Measurements from ENCODE around the gene MCHR2.
"Not testable (repeated sequence)": the region's sequence is repeated elsewhere in the genome, so short reads cannot be mapped to it uniquely, and the experiment has no call there.

The MCHR2 gene
- total RNA-seq = 0 reads per million in 3 donors

DNA sequence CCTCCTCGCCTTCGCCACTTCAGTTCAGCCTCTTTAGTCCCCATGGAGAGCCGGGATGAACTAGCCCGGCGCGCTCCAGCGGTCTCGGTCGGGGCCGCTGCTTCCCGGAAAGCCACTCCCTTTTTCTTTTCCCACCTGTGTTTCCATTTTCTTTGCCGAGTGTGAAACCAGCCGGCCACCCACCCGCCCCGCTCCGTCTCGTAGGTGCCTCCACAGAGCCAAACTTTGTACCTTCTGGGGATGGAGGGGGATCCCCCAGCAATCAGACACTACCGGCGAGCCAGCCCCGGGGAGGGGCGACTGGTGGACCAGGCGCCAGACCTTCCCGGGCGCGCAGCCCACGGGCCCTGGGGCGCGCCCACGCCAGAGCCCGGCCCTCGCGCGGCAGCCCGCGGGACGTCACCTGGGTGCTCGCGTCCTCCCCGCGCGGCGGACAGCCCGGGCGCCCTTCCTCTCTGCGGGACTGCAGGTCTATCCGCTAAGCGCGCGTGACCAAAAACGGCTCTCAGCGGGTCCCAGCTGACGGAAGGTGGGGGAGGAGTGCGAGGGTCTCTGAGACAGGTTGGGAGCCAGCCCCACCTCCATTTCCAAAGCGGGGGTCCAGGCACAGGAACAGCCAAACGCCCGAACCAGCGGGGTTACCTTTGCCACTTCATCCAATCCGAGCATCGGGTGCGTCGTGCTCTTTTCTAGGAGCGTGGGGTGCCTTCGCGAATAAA lies at the start of gene MCHR2:
TSS of gene MCHR2 (minus strand) at position 691 of the 719 bp plus-strand sequence. CDS start 38,076 bp downstream, outside the sequence.
- H3K27me3 ChIP-seq (replicated peaks; ENCODE audit: control insufficient read depth, insufficient read depth, low read length, poor library complexity, severe bottlenecking) = peaks cover 3% of the 10 kb centered on the region
- no peak for DNase-seq

DNA sequence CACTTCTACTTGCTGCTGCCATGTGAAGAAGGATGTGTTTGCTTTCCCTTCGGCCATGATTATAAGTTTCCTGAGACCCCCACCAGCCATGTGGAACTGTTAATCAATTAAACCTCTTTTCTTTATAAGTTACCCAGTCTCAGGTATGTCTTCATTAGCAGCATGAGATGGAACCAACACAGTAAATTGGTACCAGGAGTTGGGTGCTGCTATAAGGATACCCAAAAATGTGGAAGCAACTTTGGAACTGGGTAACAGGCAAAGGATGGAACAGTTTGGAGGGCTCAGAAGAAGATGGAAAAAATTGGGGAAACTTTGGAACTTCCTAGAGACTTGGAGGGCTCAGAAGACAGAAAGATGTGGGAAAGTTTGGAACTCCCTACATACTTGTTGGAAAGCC lies 44.5 kb upstream of the MCHR2 start:
- H3K4me1 ChIP-seq (ENCODE audit: control insufficient read depth, insufficient read depth, low read length, poor library complexity, severe bottlenecking); H3K27me3 ChIP-seq (replicated peaks; ENCODE audit: control insufficient read depth, insufficient read depth, low read length, poor library complexity, severe bottlenecking); H3K9me3 ChIP-seq (ENCODE audit: control insufficient read depth, low read length); DNase-seq; H3K27ac ChIP-seq (ENCODE audit: insufficient read depth, low read length, poor library complexity, severe bottlenecking); H3K4me3 ChIP-seq (ENCODE audit: insufficient read depth, low read depth, low read length, poor library complexity, severe bottlenecking); H3K36me3 ChIP-seq (ENCODE audit: control insufficient read depth, insufficient read depth, low read length): not testable (repeated sequence)

More for the DNA sequence above, at the start of gene MCHR2:
- no peaks in the 10 kb centered on the region for H3K4me1 ChIP-seq (ENCODE audit: control insufficient read depth, insufficient read depth, low read length, poor library complexity, severe bottlenecking)
- H3K9me3 ChIP-seq (ENCODE audit: control insufficient read depth, low read length) = no peaks in the 10 kb centered on the region
- H3K4me3 ChIP-seq (ENCODE audit: insufficient read depth, low read depth, low read length, poor library complexity, severe bottlenecking) = no peak within 1 kb of the TSS
- no peaks in the 10 kb centered on the region for H3K36me3 ChIP-seq (ENCODE audit: control insufficient read depth, insufficient read depth, low read length)
- H3K27ac ChIP-seq (ENCODE audit: insufficient read depth, low read length, poor library complexity, severe bottlenecking) = no peak within 1 kb of the TSS

DNA sequence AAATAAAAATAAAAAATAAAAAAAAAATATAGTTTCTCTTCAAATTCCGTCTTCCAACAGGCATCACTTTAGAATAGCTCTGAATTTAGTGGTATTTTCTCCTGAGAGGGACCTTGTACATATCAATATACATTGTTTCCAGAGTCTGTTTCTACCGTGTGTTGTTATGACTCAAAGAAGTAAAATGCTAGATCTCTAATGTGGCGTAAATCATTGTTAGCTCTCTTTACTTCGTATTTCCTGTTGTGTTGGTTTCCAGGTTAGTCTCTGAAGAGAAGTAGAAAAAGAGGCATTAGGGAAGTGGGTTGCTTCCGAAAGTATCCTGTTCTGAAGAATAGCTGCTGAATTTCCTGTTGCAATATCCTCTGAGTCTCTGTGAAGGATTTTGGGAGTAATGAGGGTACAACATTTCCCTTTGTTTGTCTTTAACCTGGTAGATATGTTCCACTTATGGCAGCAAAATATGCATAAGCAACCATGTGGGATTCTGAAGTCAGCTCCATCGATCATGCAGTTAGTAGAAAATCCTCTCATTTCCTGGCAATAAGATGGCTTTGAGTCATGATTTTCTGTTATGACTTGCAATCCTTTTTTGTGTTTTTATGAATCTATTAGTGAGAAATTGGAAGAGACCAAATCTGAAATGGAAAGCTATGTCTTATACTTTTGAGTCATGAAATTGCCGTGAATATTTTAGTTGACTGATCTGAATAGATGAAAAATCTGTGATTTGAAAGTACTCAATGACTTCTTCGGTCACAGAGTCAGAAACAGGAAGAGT lies 42.0 kb upstream of the MCHR2 start:
- DNase-seq = no peak
- no peaks in the 10 kb centered on the region for H3K9me3 ChIP-seq (ENCODE audit: control insufficient read depth, low read length)
- no peak overlapping the region for H3K27ac ChIP-seq (ENCODE audit: insufficient read depth, low read length, poor library complexity, severe bottlenecking)
- H3K27me3 ChIP-seq (replicated peaks; ENCODE audit: control insufficient read depth, insufficient read depth, low read length, poor library complexity, severe bottlenecking) = no peaks in the 10 kb centered on the region
- no peaks in the 10 kb centered on the region for H3K4me1 ChIP-seq (ENCODE audit: control insufficient read depth, insufficient read depth, low read length, poor library complexity, severe bottlenecking)
- no peak overlapping the region for H3K4me3 ChIP-seq (ENCODE audit: insufficient read depth, low read depth, low read length, poor library complexity, severe bottlenecking)
- H3K36me3 ChIP-seq (ENCODE audit: control insufficient read depth, insufficient read depth, low read length) = no peaks in the 10 kb centered on the region

GRCh38 chr6:100023798-100024197 lies 29.8 kb upstream of the MCHR2 start:
- no peaks in the 10 kb centered on the region for H3K4me1 ChIP-seq (ENCODE audit: control insufficient read depth, insufficient read depth, low read length, poor library complexity, severe bottlenecking)
- no peaks in the 10 kb centered on the region for H3K36me3 ChIP-seq (ENCODE audit: control insufficient read depth, insufficient read depth, low read length)
- H3K9me3 ChIP-seq (ENCODE audit: control insufficient read depth, low read length) = no peaks in the 10 kb centered on the region
- no peaks in the 10 kb centered on the region for H3K27me3 ChIP-seq (replicated peaks; ENCODE audit: control insufficient read depth, insufficient read depth, low read length, poor library complexity, severe bottlenecking)
- no peak for DNase-seq
- H3K27ac ChIP-seq (ENCODE audit: insufficient read depth, low read length, poor library complexity, severe bottlenecking) = no peak overlapping the region
- no peak overlapping the region for H3K4me3 ChIP-seq (ENCODE audit: insufficient read depth, low read depth, low read length, poor library complexity, severe bottlenecking)

DNA sequence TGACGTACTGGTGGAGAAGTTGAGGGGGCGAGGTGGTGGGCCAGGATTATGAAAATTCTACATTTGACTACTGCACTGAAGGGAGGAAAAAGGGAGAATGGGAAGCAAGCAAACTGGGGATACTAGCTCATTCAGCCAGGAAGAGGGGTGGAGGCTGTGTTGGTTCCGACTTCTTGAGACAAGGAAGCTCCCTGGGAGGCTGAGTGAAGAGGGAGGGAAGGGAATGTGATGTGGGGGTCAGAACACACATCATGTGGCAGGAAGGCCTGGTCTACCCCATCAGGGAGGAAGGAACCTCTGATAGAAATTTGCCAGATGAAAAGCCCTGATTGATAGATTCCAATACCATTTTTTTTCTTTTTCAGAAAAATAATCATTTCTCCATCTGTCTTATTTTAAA lies 28.8 kb upstream of the MCHR2 start:
- H3K4me3 ChIP-seq (ENCODE audit: insufficient read depth, low read depth, low read length, poor library complexity, severe bottlenecking) = no peak overlapping the region
- no peaks in the 10 kb centered on the region for H3K27me3 ChIP-seq (replicated peaks; ENCODE audit: control insufficient read depth, insufficient read depth, low read length, poor library complexity, severe bottlenecking)
- H3K27ac ChIP-seq (ENCODE audit: insufficient read depth, low read length, poor library complexity, severe bottlenecking) = no peak overlapping the region
- no peaks in the 10 kb centered on the region for H3K4me1 ChIP-seq (ENCODE audit: control insufficient read depth, insufficient read depth, low read length, poor library complexity, severe bottlenecking)
- no peak for DNase-seq
- H3K9me3 ChIP-seq (ENCODE audit: control insufficient read depth, low read length) = no peaks in the 10 kb centered on the region
- H3K36me3 ChIP-seq (ENCODE audit: control insufficient read depth, insufficient read depth, low read length) = no peaks in the 10 kb centered on the region

DNA sequence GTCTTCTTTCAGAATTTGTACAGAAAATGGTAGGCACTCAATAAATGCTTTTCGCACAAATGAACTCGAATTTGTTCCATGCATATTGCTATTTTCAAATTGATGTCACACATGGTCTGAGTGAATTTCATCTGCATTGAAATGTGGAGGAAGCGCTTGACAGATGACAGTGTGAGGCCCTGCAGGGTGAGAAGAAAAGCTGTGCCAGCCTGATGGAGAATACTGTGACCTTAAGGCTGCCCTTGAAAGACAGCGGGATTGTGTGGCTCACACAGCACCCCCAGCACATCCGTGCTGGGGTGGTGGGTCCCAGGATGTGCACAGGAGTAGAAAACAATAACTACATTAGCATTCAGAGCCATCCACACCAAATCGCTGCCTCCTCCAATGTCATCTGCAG lies 14.8 kb upstream of the MCHR2 start:
- H3K9me3 ChIP-seq (ENCODE audit: control insufficient read depth, low read length) = no peaks in the 10 kb centered on the region
- no peaks in the 10 kb centered on the region for H3K27me3 ChIP-seq (replicated peaks; ENCODE audit: control insufficient read depth, insufficient read depth, low read length, poor library complexity, severe bottlenecking)
- no peaks in the 10 kb centered on the region for H3K36me3 ChIP-seq (ENCODE audit: control insufficient read depth, insufficient read depth, low read length)
- no peak for DNase-seq
- H3K4me1 ChIP-seq (ENCODE audit: control insufficient read depth, insufficient read depth, low read length, poor library complexity, severe bottlenecking) = no peaks in the 10 kb centered on the region
- no peak overlapping the region for H3K27ac ChIP-seq (ENCODE audit: insufficient read depth, low read length, poor library complexity, severe bottlenecking)
- no peak overlapping the region for H3K4me3 ChIP-seq (ENCODE audit: insufficient read depth, low read depth, low read length, poor library complexity, severe bottlenecking)

DNA sequence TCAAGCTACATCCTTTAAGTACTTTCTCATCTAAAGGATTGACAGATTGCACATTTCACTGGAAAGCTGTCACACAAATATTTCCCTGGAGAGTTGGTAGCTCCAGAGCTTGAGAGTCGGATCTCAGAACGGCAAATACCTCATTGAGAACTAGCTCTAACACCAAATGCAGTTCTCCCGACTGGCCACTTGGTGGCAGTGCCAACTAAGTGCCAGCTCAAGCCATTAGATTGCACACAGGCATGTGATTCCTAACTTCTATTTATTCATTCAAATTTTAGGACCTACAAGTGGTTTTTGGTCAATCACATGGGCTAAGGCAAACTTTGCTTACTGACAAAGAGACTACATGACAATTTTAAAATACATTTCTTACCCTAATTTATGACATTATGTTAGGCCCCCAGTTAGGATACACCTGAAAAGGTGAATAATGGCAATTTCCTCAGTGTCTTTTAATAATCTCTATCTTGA lies 7.9 kb upstream of the MCHR2 start:
- no peaks in the 10 kb centered on the region for H3K9me3 ChIP-seq (ENCODE audit: control insufficient read depth, low read length)
- H3K4me3 ChIP-seq (ENCODE audit: insufficient read depth, low read depth, low read length, poor library complexity, severe bottlenecking) = no peak overlapping the region
- H3K36me3 ChIP-seq (ENCODE audit: control insufficient read depth, insufficient read depth, low read length) = no peaks in the 10 kb centered on the region
- H3K27me3 ChIP-seq (replicated peaks; ENCODE audit: control insufficient read depth, insufficient read depth, low read length, poor library complexity, severe bottlenecking) = peaks cover 4% of the 10 kb centered on the region
- DNase-seq = peak in 1 of 3 donors; percentile 1
- H3K27ac ChIP-seq (ENCODE audit: insufficient read depth, low read length, poor library complexity, severe bottlenecking) = no peak overlapping the region
- no peaks in the 10 kb centered on the region for H3K4me1 ChIP-seq (ENCODE audit: control insufficient read depth, insufficient read depth, low read length, poor library complexity, severe bottlenecking)

DNA sequence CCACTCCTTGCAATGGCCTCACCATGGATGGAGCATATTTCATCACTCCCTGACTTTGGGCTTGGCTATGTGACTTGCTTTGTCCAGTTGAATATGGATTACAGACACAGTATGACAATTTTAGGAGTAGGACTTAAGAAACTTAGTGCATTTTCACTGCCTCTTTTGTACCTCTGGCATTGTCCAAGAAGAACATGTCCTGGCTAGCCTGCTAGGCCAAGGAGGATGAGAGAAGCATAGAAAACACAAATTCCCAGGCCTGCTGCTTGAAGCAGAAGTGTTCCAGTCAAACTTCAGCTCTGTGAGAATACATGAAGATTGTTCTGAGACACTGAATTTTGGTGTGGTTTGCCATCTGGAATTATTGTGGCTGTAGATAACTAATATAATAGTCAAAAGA lies 3.1 kb upstream of the MCHR2 start:
- H3K4me3 ChIP-seq (ENCODE audit: insufficient read depth, low read depth, low read length, poor library complexity, severe bottlenecking) = no peak overlapping the region
- H3K4me1 ChIP-seq (ENCODE audit: control insufficient read depth, insufficient read depth, low read length, poor library complexity, severe bottlenecking) = no peaks in the 10 kb centered on the region
- peaks cover 7% of the 10 kb centered on the region for H3K27me3 ChIP-seq (replicated peaks; ENCODE audit: control insufficient read depth, insufficient read depth, low read length, poor library complexity, severe bottlenecking)
- DNase-seq = no peak
- H3K27ac ChIP-seq (ENCODE audit: insufficient read depth, low read length, poor library complexity, severe bottlenecking) = no peak overlapping the region
- no peaks in the 10 kb centered on the region for H3K36me3 ChIP-seq (ENCODE audit: control insufficient read depth, insufficient read depth, low read length)
- no peaks in the 10 kb centered on the region for H3K9me3 ChIP-seq (ENCODE audit: control insufficient read depth, low read length)

DNA sequence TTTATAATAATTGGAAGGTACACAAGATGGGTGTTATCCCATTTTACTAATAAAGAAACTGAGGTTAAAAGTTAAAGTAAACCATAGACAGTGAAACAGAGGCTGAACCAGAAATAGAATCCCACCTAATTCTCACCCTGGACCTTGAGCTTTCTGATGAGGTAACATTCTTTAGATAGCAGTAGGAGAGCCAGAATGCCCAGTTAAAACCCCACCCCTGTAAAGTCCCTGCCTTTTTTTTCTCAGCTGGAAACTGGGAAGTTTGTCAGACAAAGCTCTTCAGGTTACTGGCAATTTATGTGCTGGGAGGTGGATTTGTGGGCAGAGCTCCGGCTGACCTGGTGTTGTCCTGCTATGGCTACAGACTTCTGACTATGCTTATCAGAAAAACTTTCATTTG lies 1.9 kb upstream of the MCHR2 start:
- no peak overlapping the region for H3K27ac ChIP-seq (ENCODE audit: insufficient read depth, low read length, poor library complexity, severe bottlenecking)
- DNase-seq = no peak
- peaks cover 3% of the 10 kb centered on the region for H3K27me3 ChIP-seq (replicated peaks; ENCODE audit: control insufficient read depth, insufficient read depth, low read length, poor library complexity, severe bottlenecking)
- no peak overlapping the region for H3K4me3 ChIP-seq (ENCODE audit: insufficient read depth, low read depth, low read length, poor library complexity, severe bottlenecking)
- no peaks in the 10 kb centered on the region for H3K4me1 ChIP-seq (ENCODE audit: control insufficient read depth, insufficient read depth, low read length, poor library complexity, severe bottlenecking)
- H3K9me3 ChIP-seq (ENCODE audit: control insufficient read depth, low read length) = no peaks in the 10 kb centered on the region
- no peaks in the 10 kb centered on the region for H3K36me3 ChIP-seq (ENCODE audit: control insufficient read depth, insufficient read depth, low read length)

DNA sequence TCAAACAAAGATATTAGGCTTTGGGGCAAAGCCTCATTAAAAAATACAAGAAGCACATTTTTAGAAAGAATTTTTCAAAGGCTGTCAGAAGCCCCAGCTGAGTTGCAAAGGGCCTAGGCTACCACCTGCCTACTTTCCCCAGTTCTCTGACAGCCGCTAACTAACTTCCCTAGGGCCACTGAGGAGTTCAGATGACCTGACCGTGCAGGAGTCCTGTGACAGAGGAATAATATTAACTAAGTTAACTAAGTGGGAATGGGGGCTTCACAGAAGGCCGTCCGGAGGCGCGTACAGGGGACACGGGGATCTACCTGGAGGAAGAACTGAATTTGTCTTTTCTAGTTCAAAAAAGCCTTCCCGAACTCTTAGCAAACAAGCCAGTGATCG lies 884 bp downstream of the MCHR2 start:
- Histone ChIP-seq H3K9me3 (ENCODE audit: control insufficient read depth, low read length) (no peaks in the 10 kb centered on the region), H3K4me1 (ENCODE audit: control insufficient read depth, insufficient read depth, low read length, poor library complexity, severe bottlenecking) (no peaks in the 10 kb centered on the region), H3K4me3 (ENCODE audit: insufficient read depth, low read depth, low read length, poor library complexity, severe bottlenecking) (no peak overlapping the region), H3K27ac (ENCODE audit: insufficient read depth, low read length, poor library complexity, severe bottlenecking) (no peak overlapping the region), H3K27me3 (replicated peaks; ENCODE audit: control insufficient read depth, insufficient read depth, low read length, poor library complexity, severe bottlenecking) (peaks cover 3% of the 10 kb centered on the region), H3K36me3 (ENCODE audit: control insufficient read depth, insufficient read depth, low read length) (no peaks in the 10 kb centered on the region)
- no peak for DNase-seq
